NT2/D1 (cell line): Measurements from ENCODE around the gene DPYSL5.

Source experiments
- DNase-seq: peaks from one replicate; pipeline ENCODE4 v3.0.0-alpha.2; 2011; ENCODE audit warnings: low read depth, low spot score
- H3K27me3 ChIP-seq: 2 replicates; pipeline ENCODE4 v1.6.0; 2011; ENCODE audit warnings: mild to moderate bottlenecking; ENCODE audit not compliant: insufficient read length, insufficient read depth
- H3K36me3 ChIP-seq: 2 replicates; pipeline ENCODE4 v1.6.1; 2011; ENCODE audit warnings: mild to moderate bottlenecking, low read length, mixed read lengths; ENCODE audit not compliant: insufficient read depth, insufficient read length
- H3K4me1 ChIP-seq: 2 replicates; pipeline ENCODE4 v1.5.1; 2011; ENCODE audit not compliant: insufficient read depth, insufficient read length
- H3K4me3 ChIP-seq: 2 replicates; pipeline ENCODE4 v1.5.1; 2011; ENCODE audit warnings: low read depth; ENCODE audit not compliant: insufficient read length
- H3K9ac ChIP-seq: 2 replicates; pipeline ENCODE4 v1.6.0; 2011; ENCODE audit warnings: low read depth; ENCODE audit not compliant: insufficient read length
- H3K9me3 ChIP-seq: 2 replicates; pipeline ENCODE4 v1.5.1; 2011; ENCODE audit warnings: mild to moderate bottlenecking, low read length; ENCODE audit not compliant: insufficient read depth
- SUZ12 ChIP-seq: IDR thresholded peaks from 2 replicates; pipeline ENCODE4 v1.6.1; 2011; ENCODE audit not compliant: insufficient read length, insufficient read depth; ENCODE audit errors: extremely low read depth
- YY1 ChIP-seq: IDR thresholded peaks from 2 replicates; pipeline ENCODE4 v1.6.1; 2011; ENCODE audit not compliant: insufficient read length, insufficient read depth
- ZNF274 ChIP-seq: IDR thresholded peaks from 2 replicates; pipeline ENCODE4 v1.6.1; 2011; ENCODE audit warnings: mild to moderate bottlenecking, low read depth, low read length

DPYSL5 gene

GRCh38 chr2:26897807-26898479 is 50.0 kb downstream of the DPYSL5 start:
- 0 out of 2 replicates have a peak, but pooled peaks cover 8% of the 10 kb centered on the region for H3K9me3 ChIP-seq
- no peak for DNase-seq
- H3K9ac ChIP-seq: no peak overlapping the region
- H3K27me3 ChIP-seq: no peaks in the 10 kb centered on the region
- no peaks in the 10 kb centered on the region for H3K4me1 ChIP-seq
- peaks cover 9% of the 10 kb centered on the region for H3K36me3 ChIP-seq
- no peak overlapping the region for H3K4me3 ChIP-seq
- no peak for TF ChIP-seq YY1
- no peak for TF ChIP-seq ZNF274

GRCh38 chr2:26898480-26899078 is 50.6 kb downstream of the DPYSL5 start:
- TF ChIP-seq SUZ12 (no peak), YY1 (no peak), ZNF274 (no peak)

GRCh38 chr2:26899500-26900164 is 51.7 kb downstream of the DPYSL5 start:
- H3K27me3 ChIP-seq: no peaks in the 10 kb centered on the region

More at GRCh38 chr2:26898480-26899078, 50.6 kb downstream of the DPYSL5 start:
- H3K9ac ChIP-seq: no peak overlapping the region
- 0 out of 2 replicates have a peak, but pooled peaks cover 8% of the 10 kb centered on the region for H3K9me3 ChIP-seq
- no peaks in the 10 kb centered on the region for H3K4me1 ChIP-seq
- H3K27me3 ChIP-seq: no peaks in the 10 kb centered on the region
- peaks cover 9% of the 10 kb centered on the region for H3K36me3 ChIP-seq
- H3K4me3 ChIP-seq: no peak overlapping the region
- no peak for DNase-seq

GRCh38 chr2:26900831-26901321 is 52.9 kb downstream of the DPYSL5 start:
- no peak overlapping the region for H3K9ac ChIP-seq

More at GRCh38 chr2:26899500-26900164, 51.7 kb downstream of the DPYSL5 start:
- no peak for TF ChIP-seq YY1
- no peak for TF ChIP-seq SUZ12
- TF ChIP-seq ZNF274: no peak
- no peak for DNase-seq
- Histone ChIP-seq H3K36me3 (peaks cover 9% of the 10 kb centered on the region), H3K4me1 (no peaks in the 10 kb centered on the region), H3K9ac (no peak overlapping the region), H3K4me3 (no peak overlapping the region), H3K9me3 (0 out of 2 replicates have a peak, but pooled peaks cover 8% of the 10 kb centered on the region)

GRCh38 chr2:26901326-26902183 is 53.6 kb downstream of the DPYSL5 start:
- peaks cover 9% of the 10 kb centered on the region for H3K36me3 ChIP-seq
- DNase-seq: peak; percentile 22
- TF ChIP-seq SUZ12 (no peak), YY1 (no peak), ZNF274 (no peak)
- no peak overlapping the region for H3K4me3 ChIP-seq
- no peaks in the 10 kb centered on the region for H3K4me1 ChIP-seq
- no peaks in the 10 kb centered on the region for H3K27me3 ChIP-seq
- no peaks in the 10 kb centered on the region for H3K9me3 ChIP-seq
- no peak overlapping the region for H3K9ac ChIP-seq

More at GRCh38 chr2:26900831-26901321, 52.9 kb downstream of the DPYSL5 start:
- no peak for DNase-seq
- Histone ChIP-seq H3K27me3 (no peaks in the 10 kb centered on the region), H3K9me3 (no peaks in the 10 kb centered on the region), H3K36me3 (peaks cover 9% of the 10 kb centered on the region), H3K4me1 (no peaks in the 10 kb centered on the region), H3K4me3 (no peak overlapping the region)
- TF ChIP-seq SUZ12: no peak
- no peak for TF ChIP-seq ZNF274
- no peak for TF ChIP-seq YY1

GRCh38 chr2:26903676-26904075 is 55.7 kb downstream of the DPYSL5 start:
- H3K27me3 ChIP-seq: no peaks in the 10 kb centered on the region
- TF ChIP-seq SUZ12: no peak
- TF ChIP-seq ZNF274: no peak
- no peak for TF ChIP-seq YY1
- H3K4me3 ChIP-seq: no peak overlapping the region
- DNase-seq: no peak
- no peaks in the 10 kb centered on the region for H3K4me1 ChIP-seq
- H3K36me3 ChIP-seq: peaks cover 6% of the 10 kb centered on the region
- no peaks in the 10 kb centered on the region for H3K9me3 ChIP-seq
- H3K9ac ChIP-seq: no peak overlapping the region
